DMS 273 (cell line): ENCODE data around the gene SOX15.

ENCODE experiments used
- DNase-seq: peaks from one replicate; lab custom pipeline; 2025; ENCODE audit not compliant: unreplicated experiment; lab: John Stamatoyannopoulos, UW

The SOX15 gene

GRCh38 chr17:7579001-7579833 is 10.7 kb downstream of the SOX15 start, which contains the start of gene CD68:
Gene CD68, plus strand, starts transcription at chr17:7579638. Its CDS starts 40 bp downstream, at chr17:7579678.
- DNase-seq: peak; percentile 83

- DNase-seq: peak; percentile 28
These were observed 12.3 kb downstream of the SOX15 start for GRCh38 chr17:7577327-7578199.

DNA sequence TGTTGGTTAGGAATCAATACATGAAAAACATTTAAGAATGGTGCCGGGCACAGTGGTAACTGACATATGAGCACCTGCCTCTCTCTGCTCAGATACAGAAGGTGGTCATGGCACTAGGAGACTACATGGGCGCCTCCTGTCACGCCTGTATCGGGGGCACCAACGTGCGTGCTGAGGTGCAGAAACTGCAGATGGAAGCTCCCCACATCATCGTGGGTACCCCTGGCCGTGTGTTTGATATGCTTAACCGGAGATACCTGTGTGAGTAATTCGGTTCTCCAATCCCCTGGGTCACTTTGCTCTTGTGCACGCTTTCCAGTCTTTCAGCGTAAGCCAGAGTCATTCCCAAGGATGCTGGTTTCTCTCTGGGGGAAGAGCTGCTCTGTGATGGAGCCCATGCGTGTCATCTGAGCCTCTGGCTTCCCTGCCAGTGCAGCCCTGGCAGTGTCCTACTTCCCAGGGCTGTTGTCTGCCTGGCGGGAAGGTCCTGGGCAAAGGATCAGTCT is 13.4 kb downstream of the SOX15 start:
- DNase-seq: peak; percentile 33

- DNase-seq: no peak
These were observed 13.9 kb downstream of the SOX15 start for GRCh38 chr17:7575959-7576358.

- DNase-seq: no peak
These were observed 14.4 kb downstream of the SOX15 start for GRCh38 chr17:7575481-7575883.

DNA sequence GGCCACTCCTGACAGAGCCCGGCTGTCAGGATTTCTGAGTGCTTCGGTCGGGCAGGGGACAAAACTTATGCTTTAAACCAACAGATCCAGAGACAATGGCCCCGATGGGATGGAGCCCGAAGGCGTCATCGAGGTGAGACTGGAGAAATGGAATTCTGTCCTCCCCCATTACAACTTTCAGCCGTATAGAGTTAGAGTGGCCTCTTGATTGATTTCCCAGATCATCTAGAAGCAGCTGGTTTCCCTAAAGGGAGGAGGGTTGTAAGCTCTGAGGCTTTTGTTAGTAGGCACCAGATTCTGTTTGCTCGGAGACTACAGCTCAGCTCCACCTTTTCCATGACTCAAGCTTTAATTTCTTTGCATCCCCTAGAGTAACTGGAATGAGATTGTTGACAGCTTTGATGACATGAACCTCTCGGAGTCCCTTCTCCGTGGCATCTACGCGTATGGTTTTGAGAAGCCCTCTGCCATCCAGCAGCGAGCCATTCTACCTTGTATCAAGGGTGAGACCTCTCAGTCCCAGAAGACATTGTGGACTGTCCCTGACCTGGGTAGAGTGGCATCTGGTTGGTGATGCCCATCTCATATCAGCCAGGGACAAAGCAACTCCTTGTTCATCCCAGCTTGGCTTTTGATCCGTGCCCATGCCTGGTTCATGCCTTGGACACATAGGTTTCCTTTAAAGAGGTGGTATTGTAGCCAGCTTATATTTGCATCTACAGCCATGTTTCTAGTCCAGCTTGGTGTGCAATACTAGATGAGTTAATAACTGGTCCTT is 15.5 kb downstream of the SOX15 start:
- DNase-seq: no peak

- DNase-seq: peak; percentile 87
These were observed 16.4 kb downstream of the SOX15 start for GRCh38 chr17:7573324-7574080.

- peak; percentile 99 for DNase-seq
These were observed 17.1 kb downstream of the SOX15 start for GRCh38 chr17:7572588-7573323.

DNA sequence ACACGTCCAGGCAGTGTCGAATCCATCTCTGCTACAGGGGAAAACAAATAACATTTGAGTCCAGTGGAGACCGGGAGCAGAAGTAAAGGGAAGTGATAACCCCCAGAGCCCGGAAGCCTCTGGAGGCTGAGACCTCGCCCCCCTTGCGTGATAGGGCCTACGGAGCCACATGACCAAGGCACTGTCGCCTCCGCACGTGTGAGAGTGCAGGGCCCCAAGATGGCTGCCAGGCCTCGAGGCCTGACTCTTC is 17.6 kb downstream of the SOX15 start:
- DNase-seq: no peak

DNA sequence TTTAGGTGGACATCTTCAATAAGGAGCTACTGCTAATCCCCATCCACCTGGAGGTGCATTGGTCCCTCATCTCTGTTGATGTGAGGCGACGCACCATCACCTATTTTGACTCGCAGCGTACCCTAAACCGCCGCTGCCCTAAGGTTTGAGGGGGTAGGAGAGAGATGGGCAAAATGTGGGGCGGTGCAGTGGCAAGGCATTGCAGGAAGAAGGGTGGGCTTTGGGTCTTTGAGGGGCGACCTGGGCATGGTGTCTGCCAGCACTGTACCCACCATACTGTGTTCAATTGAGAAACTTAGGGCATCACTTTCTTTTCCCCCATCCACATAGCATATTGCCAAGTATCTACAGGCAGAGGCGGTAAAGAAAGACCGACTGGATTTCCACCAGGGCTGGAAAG is 19.5 kb downstream of the SOX15 start:
- no peak for DNase-seq

DNA sequence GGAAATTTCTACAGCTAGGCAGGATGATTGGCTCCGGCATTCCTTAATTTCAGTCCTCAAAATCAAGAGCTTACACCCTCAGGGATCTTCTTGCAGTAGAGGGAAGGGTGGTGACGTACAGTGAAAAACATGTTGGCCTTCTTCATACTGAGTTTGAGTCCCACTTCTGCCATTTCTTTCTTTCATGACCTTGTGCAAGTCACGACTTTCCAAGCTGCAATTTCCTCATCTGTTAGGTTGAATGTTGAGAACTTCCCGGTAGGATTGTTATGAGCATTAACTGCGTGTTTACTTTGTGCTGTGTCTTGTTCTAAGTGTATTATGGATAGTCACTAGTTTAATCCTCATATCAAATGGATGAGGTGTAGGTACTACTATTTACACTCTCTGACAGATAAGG is 20.3 kb downstream of the SOX15 start:
- DNase-seq: no peak

DNA sequence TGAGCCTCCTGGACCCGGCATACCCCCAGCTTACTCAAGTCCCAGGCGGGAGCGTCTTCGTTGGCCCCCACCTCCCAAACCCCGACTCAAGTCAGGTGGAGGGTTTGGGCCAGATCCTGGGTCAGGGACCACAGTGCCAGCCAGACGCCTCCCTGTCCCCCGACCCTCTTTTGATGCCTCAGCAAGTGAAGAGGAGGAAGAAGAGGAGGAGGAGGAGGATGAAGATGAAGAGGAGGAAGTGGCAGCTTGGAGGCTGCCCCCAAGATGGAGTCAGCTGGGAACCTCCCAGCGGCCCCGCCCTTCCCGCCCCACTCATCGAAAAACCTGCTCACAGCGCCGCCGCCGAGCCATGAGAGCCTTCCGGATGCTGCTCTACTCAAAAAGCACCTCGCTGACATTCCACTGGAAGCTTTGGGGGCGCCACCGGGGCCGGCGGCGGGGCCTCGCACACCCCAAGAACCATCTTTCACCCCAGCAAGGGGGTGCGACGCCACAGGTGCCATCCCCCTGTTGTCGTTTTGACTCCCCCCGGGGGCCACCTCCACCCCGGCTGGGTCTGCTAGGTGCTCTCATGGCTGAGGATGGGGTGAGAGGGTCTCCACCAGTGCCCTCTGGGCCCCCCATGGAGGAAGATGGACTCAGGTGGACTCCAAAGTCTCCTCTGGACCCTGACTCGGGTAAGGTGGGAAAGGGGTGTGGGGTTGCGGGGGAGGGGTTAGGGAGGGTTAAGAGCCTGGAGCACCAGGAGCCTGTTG is 26.6 kb downstream of the SOX15 start:
- DNase-seq: no peak

DNA sequence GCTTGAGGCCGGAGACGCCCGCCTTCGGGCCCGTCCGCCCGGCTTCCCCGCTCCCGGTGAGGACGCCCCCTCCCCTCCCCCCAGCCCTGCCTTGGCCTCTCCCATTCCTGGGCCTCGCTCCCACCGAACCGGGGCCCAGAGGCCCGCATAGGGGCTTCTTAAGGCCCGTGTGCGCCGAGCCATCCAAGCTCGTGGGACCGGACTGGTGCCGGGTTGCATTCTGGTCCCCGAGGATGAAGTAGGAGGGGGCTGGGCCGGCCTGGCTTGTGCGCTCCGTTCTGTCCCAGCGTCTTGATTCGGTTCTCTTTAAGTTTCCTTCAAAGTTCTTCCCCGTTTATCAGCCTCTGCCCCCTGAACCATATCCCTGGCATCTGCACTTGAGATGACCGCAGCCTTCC is 27.7 kb downstream of the SOX15 start:
- DNase-seq: peak; percentile 52

DNA sequence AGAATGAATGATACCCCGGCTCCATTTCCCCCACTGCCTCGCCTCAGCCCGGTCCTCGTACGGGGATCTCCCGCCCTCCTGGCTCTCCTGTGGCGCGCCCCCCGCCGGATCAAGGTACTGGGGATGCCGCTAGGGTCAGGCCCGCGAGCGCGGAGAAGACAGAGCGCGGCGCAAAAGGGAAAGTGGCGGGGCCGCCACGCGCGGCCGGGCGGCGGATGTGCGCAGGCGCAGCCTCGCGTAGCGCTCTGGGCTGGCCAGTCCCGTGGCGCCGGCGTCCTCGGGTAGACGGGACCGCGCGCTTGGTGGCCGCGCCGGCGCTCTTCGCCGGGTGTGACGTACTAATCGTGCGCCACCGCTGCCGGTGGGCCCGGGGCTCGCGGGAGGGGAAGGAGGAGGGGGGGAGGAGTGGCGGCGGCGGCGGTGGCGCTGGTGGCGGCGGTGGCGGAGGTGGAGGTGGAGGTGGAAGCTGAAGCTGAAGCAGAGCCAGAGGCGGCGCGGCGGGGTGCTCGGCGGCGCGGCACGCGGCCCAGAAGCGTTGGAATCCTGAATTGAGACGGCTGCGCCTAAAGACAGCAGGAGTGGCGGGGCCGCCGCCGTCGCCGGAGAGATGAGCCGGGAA is 28.2 kb downstream of the SOX15 start, which contains the start of gene SENP3:
Gene SENP3, plus strand, starts transcription at position 331 of the 619 bp plus-strand sequence. CDS start 1,158 bp downstream, outside the sequence.
- peak; percentile 94 for DNase-seq

- DNase-seq: peak; percentile 90
These were observed 28.8 kb downstream of the SOX15 start for GRCh38 chr17:7561028-7561575.

DNA sequence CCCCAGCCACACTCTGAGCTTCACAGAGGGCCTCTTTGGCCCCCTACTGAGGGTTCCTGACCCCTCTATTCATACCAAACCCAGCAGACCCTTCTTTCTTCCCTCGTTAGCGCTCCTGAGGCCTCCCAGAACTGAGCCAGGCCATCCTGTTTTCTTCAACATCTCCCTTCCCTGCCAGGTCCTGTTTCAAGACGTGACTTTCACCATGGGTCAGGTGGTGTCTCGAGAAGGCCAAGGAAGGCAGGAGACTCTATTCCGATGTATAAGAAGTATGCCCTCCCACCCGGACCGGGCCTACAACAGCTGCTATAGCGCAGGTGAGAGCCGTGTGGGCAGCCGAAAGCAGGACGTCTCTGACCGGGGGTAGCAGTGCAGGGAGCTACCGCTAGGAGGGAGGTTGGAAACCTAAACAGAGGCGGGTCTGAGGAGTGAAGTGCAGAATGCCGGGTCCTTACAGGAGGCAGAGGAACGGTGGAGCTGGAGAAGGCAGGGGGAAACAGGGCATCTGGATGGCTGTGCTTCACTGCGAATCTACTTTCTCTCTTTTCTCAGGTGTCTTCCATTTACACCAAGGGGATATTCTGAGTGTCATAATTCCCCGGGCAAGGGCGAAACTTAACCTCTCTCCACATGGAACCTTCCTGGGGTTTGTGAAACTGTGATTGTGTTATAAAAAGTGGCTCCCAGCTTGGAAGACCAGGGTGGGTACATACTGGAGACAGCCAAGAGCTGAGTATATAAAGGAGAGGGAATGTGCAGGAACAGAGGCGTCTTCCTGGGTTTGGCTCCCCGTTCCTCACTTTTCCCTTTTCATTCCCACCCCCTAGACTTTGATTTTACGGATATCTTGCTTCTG is 29.5 kb downstream of the SOX15 start:
- DNase-seq: peak; percentile 46
